DMS53 (cell line): ENCODE data around the gene PLPP7.
"Not testable (repeated sequence)": the region's sequence is repeated elsewhere in the genome, so short reads cannot be mapped to it uniquely, and the experiment has no call there.

ENCODE experiments used
- DNase-seq: peaks from one replicate; lab custom pipeline; 2025; lab: John Stamatoyannopoulos, UW

The PLPP7 gene

GRCh38 chr9:131266266-131267229 lies 23.0 kb upstream of the PLPP7 start:
- no peak for DNase-seq

- DNase-seq: no peak
Observed at GRCh38 chr9:131270171-131271015, 19.1 kb upstream of the PLPP7 start.

- not testable (repeated sequence) for DNase-seq
Observed at GRCh38 chr9:131271016-131271273, 18.6 kb upstream of the PLPP7 start.

- DNase-seq: no peak
Observed at GRCh38 chr9:131271506-131271931, 18.0 kb upstream of the PLPP7 start.

GRCh38 chr9:131272212-131272611 lies 17.3 kb upstream of the PLPP7 start:
- DNase-seq: no peak

GRCh38 chr9:131273146-131273855 lies 16.2 kb upstream of the PLPP7 start:
- no peak for DNase-seq

GRCh38 chr9:131273856-131274673 lies 15.5 kb upstream of the PLPP7 start:
- DNase-seq: no peak

GRCh38 chr9:131274674-131275331 lies 14.7 kb upstream of the PLPP7 start:
- DNase-seq: no peak

- no peak for DNase-seq
Observed at GRCh38 chr9:131275332-131276093, 14.0 kb upstream of the PLPP7 start.

GRCh38 chr9:131276094-131276888 lies 13.2 kb upstream of the PLPP7 start, which contains the start of gene FAM78A:
Gene FAM78A (minus strand): TSS chr9:131276510. CDS start chr9:131276179, 331 bp downstream.
- peak; percentile 57 for DNase-seq

GRCh38 chr9:131276891-131277286 lies 12.6 kb upstream of the PLPP7 start:
- DNase-seq: peak; percentile 41

- DNase-seq: peak; percentile 28
Observed at GRCh38 chr9:131277287-131277909, 12.1 kb upstream of the PLPP7 start.

GRCh38 chr9:131277910-131278701 lies 11.4 kb upstream of the PLPP7 start:
- DNase-seq: peak; percentile 89

- DNase-seq: peak; percentile 37
Observed at GRCh38 chr9:131278702-131279111, 10.8 kb upstream of the PLPP7 start.

GRCh38 chr9:131279196-131279862 lies 10.2 kb upstream of the PLPP7 start:
- no peak for DNase-seq

- DNase-seq: no peak
Observed at GRCh38 chr9:131279863-131280570, 9.5 kb upstream of the PLPP7 start.

- no peak for DNase-seq
Observed at GRCh38 chr9:131280660-131281059, 8.9 kb upstream of the PLPP7 start.
